Effector memory CD4-positive, alpha-beta T cell (primary cell): ENCODE data around the gene SIVA1.

Experiments
- DNase-seq, 3 donors: peaks; one replicate each; pipeline ENCODE4 v3.0.0-alpha.2; 2020
- H3K27ac ChIP-seq: 2 replicates; pipeline ENCODE4 v1.7.0; 2013; ENCODE audit warnings: mild to moderate bottlenecking, low read length, moderate library complexity; ENCODE audit not compliant: insufficient read depth, poor library complexity, severe bottlenecking
- H3K27me3 ChIP-seq: replicated peaks from 2 replicates; pipeline ENCODE4 v1.7.0; 2013; ENCODE audit warnings: mild to moderate bottlenecking, low read length; ENCODE audit not compliant: insufficient read depth, control insufficient read depth, poor library complexity, severe bottlenecking
- H3K36me3 ChIP-seq: 2 replicates; pipeline ENCODE4 v1.7.0; 2013; ENCODE audit warnings: mild to moderate bottlenecking, low read length, moderate library complexity; ENCODE audit not compliant: control insufficient read depth, insufficient read depth
- H3K4me1 ChIP-seq: 2 replicates; pipeline ENCODE4 v1.7.0; 2013; ENCODE audit warnings: low read length, mild to moderate bottlenecking; ENCODE audit not compliant: control insufficient read depth, insufficient read depth, poor library complexity, severe bottlenecking
- H3K4me3 ChIP-seq: 2 replicates; pipeline ENCODE4 v1.7.0; 2013; ENCODE audit warnings: low read length, low read depth, mild to moderate bottlenecking; ENCODE audit not compliant: insufficient read depth, poor library complexity, severe bottlenecking
- H3K9me3 ChIP-seq: 2 replicates; pipeline ENCODE4 v1.7.0; 2013; ENCODE audit warnings: mild to moderate bottlenecking, low read length, moderate library complexity; ENCODE audit not compliant: control insufficient read depth

SIVA1 gene

GRCh38 chr14:104751539-104752422 is 1.2 kb upstream of the SIVA1 start:
- peak in 1 of 3 donors; percentile 8 for DNase-seq

GRCh38 chr14:104752423-104752734 is 568 bp upstream of the SIVA1 start:
- H3K27ac ChIP-seq: peak overlapping the region; percentile 84
- H3K36me3 ChIP-seq: peaks cover 18% of the 10 kb centered on the region
- no peak for DNase-seq
- peaks cover 22% of the 10 kb centered on the region for H3K4me1 ChIP-seq
- no peaks in the 10 kb centered on the region for H3K27me3 ChIP-seq
- no peaks in the 10 kb centered on the region for H3K9me3 ChIP-seq
- peak overlapping the region; percentile 90 for H3K4me3 ChIP-seq

More at GRCh38 chr14:104751539-104752422, 1.2 kb upstream of the SIVA1 start:
- Histone ChIP-seq H3K9me3 (no peaks in the 10 kb centered on the region), H3K27ac (peak overlapping the region; percentile 84), H3K27me3 (no peaks in the 10 kb centered on the region), H3K4me1 (peaks cover 22% of the 10 kb centered on the region), H3K4me3 (peak overlapping the region; percentile 90), H3K36me3 (peaks cover 12% of the 10 kb centered on the region)

DNA sequence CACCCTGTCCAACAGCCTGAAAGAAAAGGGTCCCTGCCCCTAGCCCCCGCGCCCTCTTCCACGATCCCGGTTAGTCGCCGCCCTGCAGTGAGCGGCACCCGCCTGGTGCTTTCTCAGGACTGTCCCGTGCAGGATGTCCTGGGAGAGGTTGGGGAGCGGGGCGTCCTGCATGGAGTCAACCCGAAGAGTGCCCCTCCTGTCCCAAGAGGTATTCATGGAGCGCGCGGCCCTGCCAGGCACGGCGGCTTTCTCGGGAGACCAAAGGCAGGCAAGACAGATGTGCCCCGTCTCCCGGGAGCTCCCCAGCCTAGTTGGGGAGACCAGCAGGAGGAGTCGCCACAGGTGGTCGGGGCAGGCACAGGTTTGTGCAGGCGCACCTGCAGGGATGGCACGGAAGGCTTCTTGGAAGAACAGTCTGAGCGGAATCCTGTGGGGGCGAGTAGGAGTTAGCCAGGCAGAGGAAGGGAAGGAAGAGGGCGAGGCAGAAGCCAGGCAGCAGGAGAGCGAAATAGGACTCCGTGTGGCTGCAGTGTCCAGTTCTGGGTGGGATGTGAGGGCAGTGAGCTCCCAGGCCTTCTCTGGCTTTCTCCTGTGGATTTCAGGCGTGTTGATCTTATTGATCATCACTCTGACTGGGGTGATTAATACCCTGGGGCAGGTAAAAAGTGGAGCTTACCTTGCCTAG is 723 bp downstream of the SIVA1 start:
- Histone ChIP-seq H3K27me3 (no peaks in the 10 kb centered on the region), H3K27ac (peak overlapping the region; percentile 84), H3K4me1 (peaks cover 22% of the 10 kb centered on the region), H3K4me3 (peak overlapping the region; percentile 90), H3K36me3 (peaks cover 29% of the 10 kb centered on the region), H3K9me3 (no peaks in the 10 kb centered on the region)
- peak in 1 of 3 donors; percentile 9 for DNase-seq

GRCh38 chr14:104754213-104754851 is 1.4 kb downstream of the SIVA1 start:
- no peak overlapping the region for H3K27ac ChIP-seq
- peaks cover 36% of the 10 kb centered on the region for H3K36me3 ChIP-seq
- no peaks in the 10 kb centered on the region for H3K27me3 ChIP-seq
- peaks cover 22% of the 10 kb centered on the region for H3K4me1 ChIP-seq
- H3K4me3 ChIP-seq: peak overlapping the region; percentile 90
- H3K9me3 ChIP-seq: no peaks in the 10 kb centered on the region
- no peak for DNase-seq

DNA sequence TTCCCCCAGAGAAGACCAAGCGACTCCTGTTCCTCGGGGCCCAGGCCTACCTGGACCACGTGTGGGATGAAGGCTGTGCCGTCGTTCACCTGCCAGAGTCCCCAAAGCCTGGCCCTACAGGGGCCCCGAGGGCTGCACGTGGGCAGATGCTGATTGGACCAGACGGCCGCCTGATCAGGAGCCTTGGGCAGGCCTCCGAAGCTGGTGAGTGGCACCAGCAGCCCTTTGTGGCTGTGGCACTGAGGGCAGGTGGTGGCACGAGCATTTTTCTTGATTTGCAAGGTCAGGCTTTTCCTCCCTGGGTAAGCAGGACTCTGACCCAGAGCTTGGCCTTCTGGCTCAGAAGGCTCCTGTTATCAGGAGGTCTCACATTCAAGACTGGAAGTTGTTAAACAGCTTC is 2.7 kb downstream of the SIVA1 start:
- Histone ChIP-seq H3K4me1 (peaks cover 22% of the 10 kb centered on the region), H3K27me3 (no peaks in the 10 kb centered on the region), H3K9me3 (no peaks in the 10 kb centered on the region), H3K27ac (no peak overlapping the region), H3K4me3 (no peak overlapping the region), H3K36me3 (peaks cover 42% of the 10 kb centered on the region)
- no peak for DNase-seq

DNA sequence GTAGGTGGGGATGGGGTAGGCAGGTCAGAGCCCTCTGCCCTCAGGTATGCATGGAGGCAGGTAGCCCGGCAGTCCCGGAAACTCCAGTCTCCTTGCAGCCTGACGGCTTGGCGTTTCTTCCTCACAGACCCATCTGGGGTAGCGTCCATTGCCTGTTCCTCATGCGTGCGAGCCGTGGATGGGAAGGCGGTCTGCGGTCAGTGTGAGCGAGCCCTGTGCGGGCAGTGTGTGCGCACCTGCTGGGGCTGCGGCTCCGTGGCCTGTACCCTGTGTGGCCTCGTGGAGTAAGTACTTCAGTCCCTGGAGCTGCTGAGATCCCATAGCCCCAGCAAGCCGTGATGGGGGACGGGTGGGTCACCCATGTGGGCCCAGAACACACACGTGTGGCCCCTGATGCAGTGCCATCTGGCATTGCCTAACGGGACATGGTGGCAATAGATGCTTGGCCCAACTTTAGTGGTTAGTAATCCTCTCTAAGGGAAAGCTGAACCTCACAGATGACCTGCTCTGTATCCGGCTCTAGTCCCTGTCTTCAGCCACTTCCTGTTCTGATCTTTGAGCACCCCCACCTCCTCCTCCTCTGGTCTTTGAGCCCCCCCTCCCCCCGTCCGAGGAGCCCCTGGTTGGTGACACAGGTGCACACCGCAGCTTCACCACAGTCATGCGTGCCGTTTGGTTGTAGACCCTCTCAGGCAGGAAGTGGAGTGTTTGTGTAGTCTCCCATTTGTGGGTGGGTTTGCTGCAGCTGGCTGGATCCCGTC is 3.7 kb downstream of the SIVA1 start:
- H3K27ac ChIP-seq: no peak overlapping the region
- no peak overlapping the region for H3K4me3 ChIP-seq
- H3K36me3 ChIP-seq: peaks cover 45% of the 10 kb centered on the region

DNA sequence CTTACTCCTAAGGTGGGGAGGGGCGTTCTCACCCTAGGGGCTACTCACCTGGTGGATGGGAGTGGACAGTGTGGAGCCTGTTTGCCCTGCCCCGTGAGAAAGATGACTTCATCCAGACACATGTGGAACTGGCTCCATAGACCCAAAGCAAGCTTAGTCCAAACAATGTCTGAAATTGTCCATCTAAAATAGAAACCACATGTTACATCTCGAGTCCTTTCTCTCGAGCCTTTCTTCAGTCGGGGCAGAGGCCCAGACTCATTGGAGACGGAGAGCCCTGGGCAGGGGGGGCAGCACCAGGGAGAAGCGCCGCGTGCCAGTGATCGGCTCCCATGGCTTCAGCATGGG is 4.3 kb downstream of the SIVA1 start:
- peaks cover 49% of the 10 kb centered on the region for H3K36me3 ChIP-seq
- peaks cover 17% of the 10 kb centered on the region for H3K4me1 ChIP-seq
- H3K9me3 ChIP-seq: no peaks in the 10 kb centered on the region
- H3K4me3 ChIP-seq: no peak overlapping the region
- no peak for DNase-seq
- H3K27me3 ChIP-seq: no peaks in the 10 kb centered on the region
- no peak overlapping the region for H3K27ac ChIP-seq

More for the DNA sequence above, 3.7 kb downstream of the SIVA1 start:
- H3K4me1 ChIP-seq: peaks cover 22% of the 10 kb centered on the region
- no peaks in the 10 kb centered on the region for H3K9me3 ChIP-seq
- H3K27me3 ChIP-seq: no peaks in the 10 kb centered on the region
- DNase-seq: no peak

DNA sequence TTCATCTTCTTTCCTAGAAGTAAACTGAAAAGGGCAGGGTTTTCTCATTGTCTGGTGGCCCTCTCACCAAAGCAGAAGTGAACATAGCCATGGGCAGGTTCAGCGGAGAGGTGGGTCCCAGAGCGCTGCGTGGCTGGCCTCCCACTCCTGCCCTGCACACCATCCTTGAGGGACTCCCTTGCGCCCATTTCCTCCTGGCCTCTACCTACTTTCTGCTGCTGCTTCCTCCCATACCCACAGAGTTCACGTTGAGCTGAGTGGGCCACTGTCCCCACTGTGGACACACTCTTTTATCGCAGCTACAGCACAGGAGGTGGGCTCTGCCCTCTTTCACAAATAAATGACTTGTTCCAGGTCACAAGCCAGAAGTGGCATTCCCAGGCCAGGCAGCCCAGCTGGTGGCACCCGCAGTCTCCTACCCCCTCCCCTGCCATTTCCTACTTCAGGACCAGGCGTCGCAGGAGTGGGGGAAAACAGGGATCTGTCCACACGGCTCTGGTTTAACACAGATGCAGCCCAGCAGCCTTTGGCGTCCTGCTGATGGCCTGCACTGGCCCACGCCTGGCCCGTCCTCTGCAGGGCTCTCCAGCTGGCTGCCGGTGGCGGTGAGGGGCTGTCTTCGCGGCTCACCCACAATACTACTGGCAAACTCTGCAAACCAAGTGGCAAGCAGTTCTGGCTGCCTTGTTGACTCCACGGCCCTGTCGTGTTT is 4.9 kb downstream of the SIVA1 start:
- H3K9me3 ChIP-seq: no peaks in the 10 kb centered on the region
- H3K4me1 ChIP-seq: peaks cover 17% of the 10 kb centered on the region
- H3K27me3 ChIP-seq: no peaks in the 10 kb centered on the region
- no peak overlapping the region for H3K27ac ChIP-seq
- H3K36me3 ChIP-seq: peaks cover 49% of the 10 kb centered on the region
- no peak overlapping the region for H3K4me3 ChIP-seq
- no peak for DNase-seq
